IPS DF 6.9 (cell line): ENCODE results near the gene LZTFL1.
A peak's percentile ranks its signal among the peaks of the same experiment; 100 is the strongest.

Experiments
- DNase-seq: peaks from one replicate; pipeline ENCODE4 v3.0.0-alpha.2; 2013; ENCODE audit warnings: low read depth, low spot score
- H3K27ac ChIP-seq: one replicate; pipeline ENCODE4 v1.5.1; 2013; ENCODE audit warnings: low read length, control low read depth
- H3K27me3 ChIP-seq: 2 replicates; pipeline ENCODE4 v1.6.1; 2013; ENCODE audit warnings: mild to moderate bottlenecking, low read length; ENCODE audit not compliant: control insufficient read depth, insufficient read depth
- H3K36me3 ChIP-seq: 2 replicates; pipeline ENCODE4 v1.6.1; 2013; ENCODE audit warnings: low read length; ENCODE audit not compliant: control insufficient read depth, insufficient read depth
- H3K4me1 ChIP-seq: 2 replicates; pipeline ENCODE4 v1.6.1; 2013; ENCODE audit warnings: low read length; ENCODE audit not compliant: control insufficient read depth, insufficient read depth
- H3K4me3 ChIP-seq: 2 replicates; pipeline ENCODE4 v1.5.1; 2013; ENCODE audit warnings: mild to moderate bottlenecking, low read length
- H3K9me3 ChIP-seq: 2 replicates; pipeline ENCODE4 v1.6.1; 2013; ENCODE audit warnings: low read length, inconsistent platforms; ENCODE audit not compliant: control insufficient read depth, insufficient read depth
- whole genome bisulfite sequencing: extraction: QIAGEN DNeasy Blood & Tissue Kit; methylation state at CpG from one replicate; pipeline ENCODE4 v1.1.7; 2013; ENCODE audit warnings: mixed read lengths, missing lambda C conversion rate; ENCODE audit not compliant: insufficient read length, insufficient coverage; 5-methylcytosine and 5-hydroxymethylcytosine counted together

The LZTFL1 gene

DNA sequence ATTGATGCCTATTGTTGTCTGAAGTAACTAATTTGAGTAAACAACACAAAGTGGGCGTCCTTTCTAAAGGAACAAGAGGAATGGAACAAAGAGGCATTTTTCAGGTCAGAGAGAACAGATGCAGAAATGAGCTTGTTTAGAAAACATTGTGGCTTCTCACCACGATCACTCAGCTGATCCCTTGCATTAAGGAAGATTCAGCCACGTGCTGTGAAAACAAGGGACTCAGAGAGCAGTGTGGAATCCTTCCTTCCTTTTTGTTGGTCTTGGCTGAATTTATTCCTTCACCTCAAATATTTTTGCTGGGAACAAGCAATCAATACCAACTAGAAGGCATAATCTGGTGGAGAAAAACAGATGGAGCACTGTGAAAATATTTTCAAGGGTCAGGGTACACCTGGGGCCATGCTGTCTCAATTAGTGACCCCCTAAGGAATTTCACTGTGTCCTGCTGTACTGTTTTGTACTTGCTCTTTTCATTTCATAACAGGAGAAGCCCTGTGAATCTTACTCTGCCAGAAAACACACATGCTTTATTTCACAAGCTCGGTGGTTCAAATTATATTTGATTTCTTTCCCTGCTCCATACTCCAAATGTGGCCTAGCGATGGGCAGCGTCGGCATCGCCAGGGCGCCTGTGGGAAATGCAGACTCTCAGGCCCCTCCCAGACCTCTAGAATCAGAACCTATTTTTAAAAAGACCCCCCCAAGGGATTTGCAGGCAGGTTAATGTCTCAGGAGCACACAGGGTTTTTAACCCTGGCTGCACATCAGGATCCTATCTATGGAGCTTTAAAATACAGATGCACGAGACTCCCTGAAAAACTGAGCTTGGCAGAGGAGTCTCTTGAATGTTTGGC lies 34.0 kb downstream of the LZTFL1 start:
- Histone ChIP-seq H3K36me3 (no peaks in the 10 kb centered on the region), H3K4me3 (no peak overlapping the region), H3K27me3 (no peaks in the 10 kb centered on the region), H3K4me1 (no peaks in the 10 kb centered on the region), H3K27ac (no peak overlapping the region), H3K9me3 (no peaks in the 10 kb centered on the region)
- WGBS: no CpG with 5 or more reads among the region's 10 CpGs
- DNase-seq: no peak

GRCh38 chr3:45807133-45807532 lies 34.8 kb downstream of the LZTFL1 start:
- Histone ChIP-seq H3K4me3 (no peak overlapping the region), H3K27me3 (no peaks in the 10 kb centered on the region), H3K36me3 (no peaks in the 10 kb centered on the region), H3K9me3 (no peaks in the 10 kb centered on the region), H3K4me1 (no peaks in the 10 kb centered on the region), H3K27ac (no peak overlapping the region)
- no CpG with 5 or more reads among the region's 3 CpGs for WGBS
- no peak for DNase-seq

GRCh38 chr3:45806072-45806471 lies 35.8 kb downstream of the LZTFL1 start:
- DNase-seq: no peak
- Histone ChIP-seq H3K27me3 (no peaks in the 10 kb centered on the region), H3K4me3 (no peak overlapping the region), H3K36me3 (no peaks in the 10 kb centered on the region), H3K27ac (no peak overlapping the region), H3K9me3 (no peaks in the 10 kb centered on the region), H3K4me1 (no peaks in the 10 kb centered on the region)
- WGBS: no CpG with 5 or more reads among the region's 3 CpGs

GRCh38 chr3:45803252-45803935 lies 38.5 kb downstream of the LZTFL1 start:
- H3K4me3 ChIP-seq: no peak overlapping the region
- H3K9me3 ChIP-seq: no peaks in the 10 kb centered on the region
- DNase-seq: no peak
- H3K36me3 ChIP-seq: no peaks in the 10 kb centered on the region
- H3K27me3 ChIP-seq: no peaks in the 10 kb centered on the region
- H3K27ac ChIP-seq: no peak overlapping the region
- no CpG with 5 or more reads among the region's 5 CpGs for WGBS
- H3K4me1 ChIP-seq: no peaks in the 10 kb centered on the region

- no CpG with 5 or more reads among the region's 9 CpGs for WGBS
- no peak overlapping the region for H3K27ac ChIP-seq
- H3K4me3 ChIP-seq: no peak overlapping the region
- peaks cover 11% of the 10 kb centered on the region for H3K27me3 ChIP-seq
- no peaks in the 10 kb centered on the region for H3K9me3 ChIP-seq
- H3K36me3 ChIP-seq: no peaks in the 10 kb centered on the region
- H3K4me1 ChIP-seq: no peaks in the 10 kb centered on the region
- no peak for DNase-seq
Measured at GRCh38 chr3:45802146-45802545, 39.8 kb downstream of the LZTFL1 start.

DNA sequence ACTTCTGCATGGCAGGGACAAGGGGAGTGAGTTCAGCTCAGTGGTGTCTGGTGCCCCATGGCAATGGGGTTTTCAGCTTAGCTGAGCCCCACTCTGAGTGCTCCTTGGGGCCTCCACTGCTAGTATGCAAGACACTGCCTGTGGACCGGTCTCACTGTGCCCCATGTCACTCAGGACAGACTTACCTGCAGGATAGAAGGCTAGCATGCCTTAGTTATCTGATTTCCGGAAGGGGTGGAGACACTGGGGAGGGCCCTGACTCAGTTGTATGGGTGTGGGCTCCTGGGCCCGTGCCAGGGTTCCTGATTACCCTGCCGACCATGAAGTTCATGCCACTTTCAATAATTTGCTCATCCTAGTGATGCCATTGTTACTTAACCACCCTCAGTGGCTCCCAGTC lies 41.3 kb downstream of the LZTFL1 start:
- Histone ChIP-seq H3K27me3 (peaks cover 24% of the 10 kb centered on the region), H3K27ac (no peak overlapping the region), H3K36me3 (no peaks in the 10 kb centered on the region), H3K4me3 (no peak overlapping the region), H3K4me1 (no peaks in the 10 kb centered on the region), H3K9me3 (no peaks in the 10 kb centered on the region)
- WGBS: no CpG with 5 or more reads among the region's 4 CpGs
- DNase-seq: no peak

GRCh38 chr3:45799586-45799985 lies 42.3 kb downstream of the LZTFL1 start:
- no CpG with 5 or more reads among the region's 2 CpGs for WGBS
- no peak for DNase-seq
- no peaks in the 10 kb centered on the region for H3K9me3 ChIP-seq
- peaks cover 28% of the 10 kb centered on the region for H3K27me3 ChIP-seq
- no peak overlapping the region for H3K4me3 ChIP-seq
- no peak overlapping the region for H3K27ac ChIP-seq
- no peaks in the 10 kb centered on the region for H3K36me3 ChIP-seq
- H3K4me1 ChIP-seq: no peaks in the 10 kb centered on the region

- Histone ChIP-seq H3K36me3 (no peaks in the 10 kb centered on the region), H3K9me3 (no peaks in the 10 kb centered on the region), H3K4me3 (no peak overlapping the region), H3K4me1 (no peaks in the 10 kb centered on the region), H3K27ac (no peak overlapping the region), H3K27me3 (peaks cover 32% of the 10 kb centered on the region)
- no peak for DNase-seq
- WGBS: no CpG with 5 or more reads among the region's 4 CpGs
Measured at GRCh38 chr3:45798034-45798433, 43.9 kb downstream of the LZTFL1 start.

GRCh38 chr3:45796902-45797637 lies 44.8 kb downstream of the LZTFL1 start:
- Histone ChIP-seq H3K27ac (no peak overlapping the region), H3K36me3 (no peaks in the 10 kb centered on the region), H3K9me3 (no peaks in the 10 kb centered on the region), H3K4me1 (no peaks in the 10 kb centered on the region), H3K27me3 (peaks cover 32% of the 10 kb centered on the region), H3K4me3 (no peak overlapping the region; the same call in 1 of the 2 replicates)
- WGBS: no CpG with 5 or more reads among the region's 13 CpGs
- DNase-seq: no peak

DNA sequence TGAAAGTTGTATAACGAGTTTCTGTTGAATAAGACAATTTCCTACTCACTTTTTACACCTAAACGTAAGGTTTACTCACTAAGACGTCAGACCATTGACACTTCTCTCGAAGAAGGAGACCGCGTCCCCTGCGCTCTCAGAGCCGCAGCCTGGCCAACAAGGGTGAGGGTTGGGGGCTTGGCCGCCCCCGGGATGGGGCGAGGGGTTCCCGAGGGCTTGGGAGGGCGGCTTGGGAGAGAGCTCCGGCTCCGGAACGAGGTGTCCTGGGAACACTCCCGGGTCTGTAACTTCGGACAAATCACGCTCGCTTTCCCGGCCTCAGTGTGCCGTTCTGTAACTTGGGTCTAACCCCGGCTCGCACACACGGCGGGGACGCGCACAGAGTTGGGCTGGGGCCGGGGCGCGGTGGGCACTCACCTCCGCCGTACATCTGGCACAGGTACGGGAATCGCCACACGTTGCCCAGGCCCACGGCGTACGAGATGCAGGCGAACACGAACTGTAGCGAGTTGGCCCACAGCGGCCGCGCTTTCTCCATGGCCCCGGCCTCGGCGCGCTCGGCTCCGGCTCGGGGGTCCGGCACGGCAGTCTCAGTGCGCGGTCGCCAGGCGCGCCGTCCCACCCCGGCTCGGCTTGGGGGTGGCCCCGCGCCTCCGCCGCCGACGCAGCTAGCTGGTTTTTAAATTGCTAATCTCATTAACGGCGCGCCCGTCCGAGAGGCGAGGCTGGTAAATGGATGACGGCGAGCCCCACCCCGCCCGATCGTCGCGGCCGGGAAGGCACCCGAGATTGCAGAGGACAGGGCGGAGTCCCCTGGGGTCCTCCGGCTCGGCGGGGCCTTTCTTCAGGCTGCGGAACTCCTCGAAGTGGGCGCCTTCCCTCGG lies 45.8 kb downstream of the LZTFL1 start, which contains the start of gene SLC6A20:
Gene SLC6A20, minus strand, starts transcription at position 655 of the 884 bp plus-strand sequence. Its CDS starts 117 bp downstream, at position 538.
- WGBS: no CpG with 5 or more reads among the region's 91 CpGs
- Histone ChIP-seq H3K36me3 (no peaks in the 10 kb centered on the region), H3K4me3 (peak within 1 kb of the TSS; percentile 79), H3K4me1 (no peaks in the 10 kb centered on the region), H3K27me3 (peaks cover 32% of the 10 kb centered on the region), H3K9me3 (no peaks in the 10 kb centered on the region), H3K27ac (no peak within 1 kb of the TSS)
- DNase-seq: no peak
